GM19193 (cell line): Measurements from ENCODE around the gene ZNF469.

ENCODE experiments used
- POLR2A ChIP-seq: IDR thresholded peaks from 4 replicates; pipeline ENCODE4 v1.6.1; 2011; ENCODE audit not compliant: insufficient read depth, insufficient read length; ENCODE audit errors: extremely low read depth

ZNF469 gene

GRCh38 chr16:88402551-88403240 is 19.9 kb downstream of the ZNF469 start:
- TF ChIP-seq POLR2A: no peak

GRCh38 chr16:88403794-88404581 is 21.2 kb downstream of the ZNF469 start:
- no peak for TF ChIP-seq POLR2A

- TF ChIP-seq POLR2A: no peak
These were observed 22.0 kb downstream of the ZNF469 start for GRCh38 chr16:88404769-88405168.

GRCh38 chr16:88405216-88406060 is 22.7 kb downstream of the ZNF469 start:
- no peak for TF ChIP-seq POLR2A

GRCh38 chr16:88406096-88407041 is 23.6 kb downstream of the ZNF469 start:
- no peak for TF ChIP-seq POLR2A

GRCh38 chr16:88407042-88407420 is 24.3 kb downstream of the ZNF469 start:
- TF ChIP-seq POLR2A: no peak

GRCh38 chr16:88407807-88408206 is 25.0 kb downstream of the ZNF469 start:
- TF ChIP-seq POLR2A: no peak

- TF ChIP-seq POLR2A: no peak
These were observed 25.9 kb downstream of the ZNF469 start for GRCh38 chr16:88408561-88409142.

- TF ChIP-seq POLR2A: no peak
These were observed 26.7 kb downstream of the ZNF469 start for GRCh38 chr16:88409296-88410065.

GRCh38 chr16:88411951-88412576 is 29.3 kb downstream of the ZNF469 start:
- no peak for TF ChIP-seq POLR2A

- no peak for TF ChIP-seq POLR2A
These were observed 30.0 kb downstream of the ZNF469 start for GRCh38 chr16:88412766-88413165.

GRCh38 chr16:88413231-88413630 is 30.5 kb downstream of the ZNF469 start:
- no peak for TF ChIP-seq POLR2A

- no peak for TF ChIP-seq POLR2A
These were observed 30.9 kb downstream of the ZNF469 start for GRCh38 chr16:88413631-88414030.
